ENCODE results near the gene CYSLTR2.

GRCh38 chr13:48710160-48710559, 56.4 kb downstream of the CYSLTR2 start:
- TF ChIP-seq EZH2phosphoT487 (IDR thresholded peaks at IDR 0.05; ENCODE audit: insufficient read depth, low read depth) (no peak), EZH2 (IDR thresholded peaks at IDR 0.05; ENCODE audit: insufficient read depth, poor library complexity, severe bottlenecking) (no peak)
